ENCODE data around the gene KMT2C. TPM values are rescaled to one million over a fixed set of nuclear protein-coding genes. Genes with fewer than 3 reads are reported as not detected.

The KMT2C gene
- total and polyA plus RNA-seq, 2 of the 8 experiments (the other 6 are each of a cell fraction or from before 2014, with no cell fraction given), result 9.1 to 40.8 TPM

GRCh38 chr7:152292897-152293296, 142.9 kb downstream of the KMT2C start:
- H2BK20ac ChIP-seq (ENCODE audit: low read length), result no peak overlapping the region
- H3K23me2 ChIP-seq (ENCODE audit: low read depth, low read length), result no peaks in the 10 kb centered on the region
- H3K27me3 ChIP-seq (replicated peaks in 1 of 4; ENCODE audit: control insufficient read depth in 3 of 4, extremely low read depth in 1 of 4, insufficient read depth in 3 of 4, low read length in 3 of 4), result no peaks in the 10 kb centered on the region
- no peak overlapping the region for H2AFZ ChIP-seq (ENCODE audit: low read length)
- H3K79me1 ChIP-seq (ENCODE audit: low read depth, low read length), result no peaks in the 10 kb centered on the region
- H2AK5ac ChIP-seq (ENCODE audit: low read depth, low read length), result no peak overlapping the region
- H3K14ac ChIP-seq (ENCODE audit: insufficient read length), result no peak overlapping the region
- H3K9ac ChIP-seq (replicated peaks in 1 of 4; ENCODE audit: extremely low read depth in 1 of 4, low read depth in 3 of 4, low read length in 3 of 4), result no peak overlapping the region
- H2BK5ac ChIP-seq (ENCODE audit: low read depth, low read length), result no peak overlapping the region
- FAIRE-seq (no peak), DNase-seq (ENCODE audit: low read depth in 1 of 2, low spot score in 2 of 2) (no peak)
- no peak overlapping the region for H3K56ac ChIP-seq (replicated peaks; ENCODE audit: insufficient read length, low read depth, low read length)
- H3K4ac ChIP-seq (replicated peaks; ENCODE audit: insufficient read length, low read depth, low read length), result no peak overlapping the region
- H3K18ac ChIP-seq (ENCODE audit: extremely low read depth, low read length), result no peak overlapping the region
- 94% methylated on average over 2 of the region's 2 CpGs; no CpG with 5 or more reads in 1 of the 2 experiments for WGBS, 2 experiments (ENCODE audit: extremely low coverage in 1 of 2, insufficient coverage in 1 of 2, insufficient read length in 1 of 2, insufficient replicate concordance in 2 of 2, low coverage in 1 of 2, low lambda C conversion rate in 2 of 2, missing lambda C conversion rate in 1 of 2)
- no peak overlapping the region for H4K5ac ChIP-seq (ENCODE audit: insufficient read length, low read depth, low read length)
- H4K8ac ChIP-seq (ENCODE audit: extremely low read depth, insufficient read depth, low read length), result no peak overlapping the region
- H3K4me1 ChIP-seq (replicated peaks in 1 of 4; ENCODE audit: control insufficient read depth in 3 of 4, insufficient read depth in 4 of 4, low read length in 3 of 4), result peaks cover 0 to 4% (median 1%) of the 10 kb centered on the region in 4 experiments; a peak in 3 of 7 replicates
- H2BK15ac ChIP-seq (ENCODE audit: low read length), result no peak overlapping the region
- H3K4me2 ChIP-seq (ENCODE audit: insufficient read depth in 1 of 2, low read depth in 2 of 2, low read length in 2 of 2), result no peak overlapping the region
- no peak overlapping the region for H2BK120ac ChIP-seq (replicated peaks; ENCODE audit: low read depth, low read length)
- no peaks in the 10 kb centered on the region for H3K9me3 ChIP-seq (ENCODE audit: insufficient read depth in 2 of 2, low read depth in 1 of 2, low read length in 1 of 2)
- no peaks in the 10 kb centered on the region for H4K20me1 ChIP-seq (replicated peaks in 1 of 2; ENCODE audit: control insufficient read depth in 1 of 2, insufficient read depth in 2 of 2, low read length in 2 of 2)
- H3K79me2 ChIP-seq (ENCODE audit: control insufficient read depth in 1 of 2, insufficient read depth in 2 of 2, low read length in 2 of 2), result no peaks in the 10 kb centered on the region
- no peaks in the 10 kb centered on the region for H3K36me3 ChIP-seq (ENCODE audit: control insufficient read depth in 2 of 4, insufficient read depth in 4 of 4, low read length in 3 of 4)
- ChIA-PET POLR2A (ENCODE audit: partially characterized antibody) (no interaction called here), CTCF (ENCODE audit: partially characterized antibody) (no interaction called here)
- no peak overlapping the region for H3K23ac ChIP-seq (ENCODE audit: insufficient read length)
- no peak overlapping the region for H2BK12ac ChIP-seq (ENCODE audit: low read depth, low read length)
- no peak overlapping the region for H3K4me3 ChIP-seq (ENCODE audit: extremely low read depth in 1 of 4, insufficient read depth in 2 of 4, low read depth in 3 of 4, low read length in 4 of 4)
- no peak overlapping the region for H3K27ac ChIP-seq (ENCODE audit: low read depth, low read length)
- H4K91ac ChIP-seq (replicated peaks; ENCODE audit: insufficient read length, low read length), result no peak overlapping the region
- no peak for TF ChIP-seq HDAC6 (IDR thresholded peaks at IDR 0.05; ENCODE audit: low read depth, low read length)
- no peak for TF ChIP-seq JUND (IDR thresholded peaks at IDR 0.05; ENCODE audit: low read length)
- TF ChIP-seq CTCF (IDR thresholded peaks at IDR 0.05; ENCODE audit: control extremely low read depth in 1 of 3, insufficient read depth in 1 of 3, low read depth in 1 of 3, low read length in 3 of 3), result no peak
- no peak for TF ChIP-seq EP300 (IDR thresholded peaks at IDR 0.05; ENCODE audit: borderline replicate concordance in 1 of 2, low read depth in 2 of 2, low read length in 2 of 2)
- no peak for TF ChIP-seq RNF2 (IDR thresholded peaks at IDR 0.05; ENCODE audit: borderline replicate concordance, low read depth, low read length, missing control alignments, poor library complexity, severe bottlenecking)
- no peak for TF ChIP-seq SAP30 (IDR thresholded peaks at IDR 0.05; ENCODE audit: insufficient read depth, insufficient replicate concordance, low read length)
- TF ChIP-seq SP2 (IDR thresholded peaks at IDR 0.05; ENCODE audit: low read length), result no peak
- no peak for TF ChIP-seq CHD1 (IDR thresholded peaks at IDR 0.05; ENCODE audit: low read depth, low read length)
- TF ChIP-seq PHF8 (conservative IDR thresholded peaks at IDR 0.05; ENCODE audit: low read depth, low read length), result no peak
- no peak for TF ChIP-seq NANOG (IDR thresholded peaks at IDR 0.05; ENCODE audit: insufficient read depth, low read depth, low read length, poor library complexity, severe bottlenecking)
- TF ChIP-seq CBX8 (IDR thresholded peaks at IDR 0.05; ENCODE audit: borderline replicate concordance, low read depth, low read length), result no peak

All from H1 (cell line).